ENCODE data around the gene EVA1C. TPM values are rescaled to one million over a fixed set of nuclear protein-coding genes. Genes with fewer than 3 reads are reported as not detected.
"Not testable (repeated sequence)": the region's sequence is repeated elsewhere in the genome, so short reads cannot be mapped to it uniquely, and the experiment has no call there.

The EVA1C gene
- total and polyA plus RNA-seq, 4 experiments from 2014 or later, result 17.1 to 23.9 (median 17.2) TPM

- ChIA-PET CTCF (ENCODE audit: partially characterized antibody) (interaction anchor here (1.9 kb wide), 1 partner anchor 48 kb away, joined by 6 read pairs; no protein-coding TSS in a partner anchor), POLR2A (ENCODE audit: partially characterized antibody) (no interaction called here)
- no peaks in the 10 kb centered on the region for H3K27me3 ChIP-seq (ENCODE audit: insufficient read depth, low read length)
- H3K4me3 ChIP-seq (ENCODE audit: low read length in 2 of 2), result no peak overlapping the region
- Mint-ChIP-seq H3K9me3 (peaks cover 0 to 6% (median 1%) of the 10 kb centered on the region in 8 donors), H3K4me1 (peaks cover 0 to 2% (median 0%) of the 10 kb centered on the region in 4 donors), H3K4me3 (no peak overlapping the region), H3K27me3 (no peaks in the 10 kb centered on the region), H3K27ac (no peak overlapping the region), H3K36me3 (peaks cover 2 to 12% of the 10 kb centered on the region in 2 donors)
- DNase-seq, result no peak
- intact Hi-C loops (cut with micrococcal nuclease), result no loop called here
- no peak overlapping the region for H3K27ac ChIP-seq (ENCODE audit: low read depth, low read length)
- H3K9me3 ChIP-seq (ENCODE audit: control insufficient read depth in 1 of 2, low read length in 2 of 2), result no peaks in the 10 kb centered on the region
- no peaks in the 10 kb centered on the region for H3K36me3 ChIP-seq (ENCODE audit: insufficient read depth, low read length)
- H3K4me1 ChIP-seq (ENCODE audit: insufficient read depth, low read length), result no peaks in the 10 kb centered on the region
Measured at GRCh38 chr21:32520875-32521735, 108.6 kb downstream of the EVA1C start.

DNA sequence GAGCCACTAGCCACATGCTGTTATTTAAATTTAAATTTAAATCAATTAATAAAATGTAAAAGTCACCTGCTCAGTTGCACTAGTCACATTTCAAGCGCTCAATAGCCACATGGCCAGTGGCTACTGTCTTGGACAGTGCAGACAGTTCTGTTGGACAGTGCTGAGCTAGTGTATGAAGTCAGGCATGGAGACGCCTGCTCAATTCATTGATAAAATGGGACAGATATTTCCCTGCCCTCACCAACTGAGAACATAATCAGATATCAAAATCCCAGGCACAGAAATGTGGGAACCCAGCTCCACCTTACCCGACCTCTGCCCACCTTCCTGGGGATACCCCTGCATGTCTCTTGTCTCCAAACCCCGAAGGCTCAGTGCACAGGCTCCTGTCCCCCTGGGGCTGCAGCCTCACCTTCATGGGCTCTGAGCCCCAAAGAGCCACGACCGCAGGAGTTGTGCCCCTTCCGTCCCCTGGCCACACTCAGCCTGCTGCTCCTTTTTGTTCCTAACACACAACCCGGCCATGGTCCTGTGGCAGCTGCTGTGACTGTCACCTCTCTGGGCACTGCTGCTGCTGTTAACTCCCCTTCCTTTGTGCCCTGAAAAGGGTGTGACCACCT, 109.3 kb downstream of the EVA1C start:
- Mint-ChIP-seq H3K27ac (no peak overlapping the region), H3K9me3 (peaks cover 0 to 6% (median 1%) of the 10 kb centered on the region in 8 donors), H3K27me3 (no peaks in the 10 kb centered on the region), H3K4me1 (peaks cover 0 to 5% (median 0%) of the 10 kb centered on the region in 4 donors), H3K36me3 (peaks cover 0 to 11% of the 10 kb centered on the region in 2 donors), H3K4me3 (no peak overlapping the region)
- no peak for DNase-seq
- CTCF ChIA-PET (ENCODE audit: partially characterized antibody), result interaction anchor here (1.9 kb wide), 1 partner anchor 48 kb away, joined by 6 read pairs; no protein-coding TSS in a partner anchor
- H3K9me3 ChIP-seq (ENCODE audit: control insufficient read depth in 1 of 2, low read length in 2 of 2), result no peaks in the 10 kb centered on the region
- H3K4me3 ChIP-seq (ENCODE audit: low read length in 2 of 2), result no peak overlapping the region
- no peak overlapping the region for H3K27ac ChIP-seq (ENCODE audit: low read depth, low read length)
- H3K27me3 ChIP-seq (ENCODE audit: insufficient read depth, low read length), result no peaks in the 10 kb centered on the region
- intact Hi-C loops (cut with micrococcal nuclease), result no loop called here
- POLR2A ChIA-PET (ENCODE audit: partially characterized antibody), result no interaction called here
- H3K4me1 ChIP-seq (ENCODE audit: insufficient read depth, low read length), result no peaks in the 10 kb centered on the region
- no peaks in the 10 kb centered on the region for H3K36me3 ChIP-seq (ENCODE audit: insufficient read depth, low read length)

DNA sequence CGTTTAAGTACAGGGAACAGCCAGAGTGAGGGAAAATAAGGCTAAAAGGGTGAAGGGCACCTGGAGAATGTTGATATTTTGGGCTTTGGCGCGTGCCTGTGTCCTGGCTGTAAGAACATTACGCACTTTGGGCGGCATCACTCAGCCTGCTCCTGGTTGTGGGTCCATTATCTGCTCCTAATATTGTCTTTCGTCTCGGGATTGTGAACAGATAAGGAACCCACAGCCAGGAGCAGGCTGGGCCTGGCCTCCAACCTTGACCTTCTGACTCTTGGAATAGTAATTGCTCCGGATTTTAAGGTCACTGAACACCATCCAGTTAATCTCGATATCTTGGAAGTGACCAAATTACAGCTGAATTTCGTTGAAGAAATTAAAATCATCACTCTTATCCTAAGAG, 111.0 kb downstream of the EVA1C start:
- Mint-ChIP-seq H3K4me1 (peaks cover 0 to 5% (median 0%) of the 10 kb centered on the region in 4 donors), H3K4me3 (no peak overlapping the region), H3K27ac (no peak overlapping the region), H3K36me3 (peaks cover 0 to 5% of the 10 kb centered on the region in 2 donors), H3K27me3 (no peaks in the 10 kb centered on the region), H3K9me3 (peaks cover 0 to 6% (median 1%) of the 10 kb centered on the region in 8 donors)
- Histone ChIP-seq H3K27me3 (ENCODE audit: insufficient read depth, low read length) (no peaks in the 10 kb centered on the region), H3K36me3 (ENCODE audit: insufficient read depth, low read length) (no peaks in the 10 kb centered on the region), H3K9me3 (ENCODE audit: control insufficient read depth in 1 of 2, low read length in 2 of 2) (no peaks in the 10 kb centered on the region), H3K4me1 (ENCODE audit: insufficient read depth, low read length) (no peaks in the 10 kb centered on the region), H3K27ac (ENCODE audit: low read depth, low read length) (no peak overlapping the region), H3K4me3 (ENCODE audit: low read length in 2 of 2) (no peak overlapping the region)
- ChIA-PET CTCF (ENCODE audit: partially characterized antibody) (no interaction called here), POLR2A (ENCODE audit: partially characterized antibody) (interaction anchor here (0.7 kb wide), 1 partner anchor 8 kb away, joined by 3 read pairs; no protein-coding TSS in a partner anchor)
- intact Hi-C loops (cut with micrococcal nuclease), result no loop called here
- no peak for DNase-seq

- Mint-ChIP-seq H3K27ac (no peak overlapping the region), H3K4me3 (no peak overlapping the region), H3K4me1 (peaks cover 0 to 5% (median 0%) of the 10 kb centered on the region in 4 donors), H3K27me3 (no peaks in the 10 kb centered on the region), H3K9me3 (peaks cover 0 to 2% (median 0%) of the 10 kb centered on the region in 8 donors), H3K36me3 (peaks cover 0 to 3% of the 10 kb centered on the region in 2 donors)
- no peaks in the 10 kb centered on the region for H3K36me3 ChIP-seq (ENCODE audit: insufficient read depth, low read length)
- H3K27me3 ChIP-seq (ENCODE audit: insufficient read depth, low read length), result no peaks in the 10 kb centered on the region
- no peaks in the 10 kb centered on the region for H3K9me3 ChIP-seq (ENCODE audit: control insufficient read depth in 1 of 2, low read length in 2 of 2)
- H3K4me3 ChIP-seq (ENCODE audit: low read length in 2 of 2), result no peak overlapping the region
- H3K4me1 ChIP-seq (ENCODE audit: insufficient read depth, low read length), result no peaks in the 10 kb centered on the region
- ChIA-PET POLR2A (ENCODE audit: partially characterized antibody) (no interaction called here), CTCF (ENCODE audit: partially characterized antibody) (no interaction called here)
- intact Hi-C loops (cut with micrococcal nuclease), result no loop called here
- DNase-seq, result no peak
- no peak overlapping the region for H3K27ac ChIP-seq (ENCODE audit: low read depth, low read length)
Measured at GRCh38 chr21:32523988-32524719, 111.6 kb downstream of the EVA1C start.

- no peak overlapping the region for H3K27ac Mint-ChIP-seq
- ChIA-PET POLR2A (ENCODE audit: partially characterized antibody) (no interaction called here), CTCF (ENCODE audit: partially characterized antibody) (no interaction called here)
Measured at GRCh38 chr21:32525282-32525681, 112.8 kb downstream of the EVA1C start.

DNA sequence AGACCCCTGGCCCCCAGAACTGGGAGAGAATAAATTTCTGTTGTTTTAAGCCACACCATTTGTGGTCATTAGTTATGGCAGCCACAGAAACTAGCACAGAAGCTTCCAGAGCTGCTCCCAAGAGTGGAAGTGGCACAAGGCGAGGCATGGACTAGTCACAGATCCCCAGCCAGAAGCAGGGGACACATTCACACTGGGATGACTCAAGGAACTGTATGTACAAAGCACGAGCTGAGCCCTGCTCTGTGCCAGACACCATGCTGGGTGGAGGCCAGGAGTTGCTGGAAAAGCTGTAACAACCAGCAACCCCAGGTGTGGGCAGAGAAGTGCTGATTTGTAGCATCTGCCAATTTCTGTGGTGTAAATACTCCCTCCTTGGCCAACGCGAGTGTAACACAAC, 117.2 kb downstream of the EVA1C start:
- Histone ChIP-seq H3K9me3 (ENCODE audit: control insufficient read depth in 1 of 2, low read length in 2 of 2) (no peaks in the 10 kb centered on the region), H3K27me3 (ENCODE audit: insufficient read depth, low read length) (no peaks in the 10 kb centered on the region), H3K4me3 (ENCODE audit: low read length in 2 of 2) (no peak overlapping the region), H3K27ac (ENCODE audit: low read depth, low read length) (no peak overlapping the region), H3K36me3 (ENCODE audit: insufficient read depth, low read length) (no peaks in the 10 kb centered on the region), H3K4me1 (ENCODE audit: insufficient read depth, low read length) (no peaks in the 10 kb centered on the region)
- ChIA-PET CTCF (ENCODE audit: partially characterized antibody) (no interaction called here), POLR2A (ENCODE audit: partially characterized antibody) (no interaction called here)
- no peak overlapping the region for H3K4me3 Mint-ChIP-seq
- intact Hi-C loops (cut with micrococcal nuclease), result no loop called here
- H3K27ac Mint-ChIP-seq, result no peak overlapping the region
- H3K4me1 Mint-ChIP-seq, result peaks cover 0 to 8% (median 4%) of the 10 kb centered on the region in 4 donors
- H3K27me3 Mint-ChIP-seq, result no peaks in the 10 kb centered on the region
- DNase-seq, result no peak
- peaks cover 0 to 5% of the 10 kb centered on the region in 2 donors for H3K36me3 Mint-ChIP-seq
- no peaks in the 10 kb centered on the region for H3K9me3 Mint-ChIP-seq

More at GRCh38 chr21:32525282-32525681, 112.8 kb downstream of the EVA1C start:
- H3K27me3 Mint-ChIP-seq, result no peaks in the 10 kb centered on the region
- DNase-seq, result no peak
- Histone ChIP-seq H3K4me1 (ENCODE audit: insufficient read depth, low read length) (no peaks in the 10 kb centered on the region), H3K27me3 (ENCODE audit: insufficient read depth, low read length) (no peaks in the 10 kb centered on the region), H3K9me3 (ENCODE audit: control insufficient read depth in 1 of 2, low read length in 2 of 2) (no peaks in the 10 kb centered on the region), H3K36me3 (ENCODE audit: insufficient read depth, low read length) (no peaks in the 10 kb centered on the region), H3K27ac (ENCODE audit: low read depth, low read length) (no peak overlapping the region), H3K4me3 (ENCODE audit: low read length in 2 of 2) (no peak overlapping the region)
- intact Hi-C loops (cut with micrococcal nuclease), result no loop called here
- no peaks in the 10 kb centered on the region for H3K36me3 Mint-ChIP-seq
- peaks cover 0 to 2% (median 0%) of the 10 kb centered on the region in 8 donors for H3K9me3 Mint-ChIP-seq
- no peak overlapping the region for H3K4me3 Mint-ChIP-seq
- H3K4me1 Mint-ChIP-seq, result peaks cover 0 to 5% (median 0%) of the 10 kb centered on the region in 4 donors

GRCh38 chr21:32530809-32531208, 118.3 kb downstream of the EVA1C start:
- H3K27ac ChIP-seq (ENCODE audit: low read depth, low read length); H3K27ac Mint-ChIP-seq; H3K4me1 ChIP-seq (ENCODE audit: insufficient read depth, low read length); H3K9me3 ChIP-seq (ENCODE audit: control insufficient read depth in 1 of 2, low read length in 2 of 2); H3K9me3 Mint-ChIP-seq; H3K4me1 Mint-ChIP-seq; H3K36me3 ChIP-seq (ENCODE audit: insufficient read depth, low read length); CTCF ChIA-PET (ENCODE audit: partially characterized antibody); DNase-seq; H3K27me3 ChIP-seq (ENCODE audit: insufficient read depth, low read length); H3K27me3 Mint-ChIP-seq; intact Hi-C loops (cut with micrococcal nuclease); H3K36me3 Mint-ChIP-seq; H3K4me3 ChIP-seq (ENCODE audit: low read length in 2 of 2); H3K4me3 Mint-ChIP-seq: not testable (repeated sequence)
- POLR2A ChIA-PET (ENCODE audit: partially characterized antibody), result interaction anchor here (0.6 kb wide), 1 partner anchor 8 kb away, joined by 3 read pairs; no protein-coding TSS in a partner anchor

Data from CD4-positive, alpha-beta memory T cell (primary cell).